Subcutaneous adipose tissue (tissue), 4 donors: Measurements from ENCODE around the gene GANC. TPM values are rescaled to one million over a fixed set of nuclear protein-coding genes. Genes with fewer than 3 reads are reported as not detected.

Experiments used
- CTCF ChIP-seq: fragments of 450-650 bp; IDR thresholded peaks from one replicate; pipeline ENCODE4 v1.5.1; 2016; ENCODE audit warnings: low read depth, mild to moderate bottlenecking, control low read depth, antibody characterized with exemption, moderate library complexity
- total RNA-seq, 4 donors: library from RNA; depleted of rRNA; stranded (reverse); fragments of >200 nt; gene quantifications; one replicate each; pipeline ENCODE4 v1.1.0, GENCODE V29; 2016

GANC gene
- total RNA-seq, 4 donors from 2014 or later: 26.1 to 42.0 (median 35.3) TPM

GRCh38 chr15:42314818-42315217 is 41.8 kb downstream of the GANC start:
- no peak for TF ChIP-seq CTCF

GRCh38 chr15:42315521-42315920 is 42.5 kb downstream of the GANC start:
- TF ChIP-seq CTCF: no peak

GRCh38 chr15:42319206-42319605 is 46.2 kb downstream of the GANC start:
- no peak for TF ChIP-seq CTCF

GRCh38 chr15:42324308-42324707 is 51.3 kb downstream of the GANC start:
- no peak for TF ChIP-seq CTCF

- no peak for TF ChIP-seq CTCF
Measured at GRCh38 chr15:42329161-42329560, 56.2 kb downstream of the GANC start.

GRCh38 chr15:42329992-42330391 is 57.0 kb downstream of the GANC start:
- TF ChIP-seq CTCF: no peak

GRCh38 chr15:42331235-42331634 is 58.2 kb downstream of the GANC start:
- TF ChIP-seq CTCF: no peak
